Cardiac septum (tissue), 1 donor: ENCODE data around the gene USP54. TPM values are rescaled to one million over a fixed set of nuclear protein-coding genes. Genes with fewer than 3 reads are reported as not detected.
"Not testable (repeated sequence)": the region's sequence is repeated elsewhere in the genome, so short reads cannot be mapped to it uniquely, and the experiment has no call there.

Experiments used
- DNase-seq: peaks from one replicate; pipeline ENCODE4 v3.0.0-alpha.2; 2020; ENCODE audit warnings: low spot score
- intact Hi-C: fragments of 100-400 bp; cut with DNase I; formaldehyde crosslinking; loops from one replicate; pipeline ENCODE4 v1.14.0; 2022
- total RNA-seq: library from RNA; stranded (reverse); fragmentation: NEBNext Ultra II Directional; extraction: Animal tissue kit (Norgen Biotek cat#: 25700); gene quantifications from one replicate; pipeline ENCODE4 v1.2.1, GENCODE V29; 2021
- donor health status: DM: no; HTN: no; CAD: no.

Gene USP54
- total RNA-seq, 1 donor from 2014 or later, result 16.3 TPM

- intact Hi-C loops, result no loop called here
- no peak for DNase-seq
Measured at GRCh38 chr10:73591935-73592699, 975 bp upstream of the USP54 start.

DNA sequence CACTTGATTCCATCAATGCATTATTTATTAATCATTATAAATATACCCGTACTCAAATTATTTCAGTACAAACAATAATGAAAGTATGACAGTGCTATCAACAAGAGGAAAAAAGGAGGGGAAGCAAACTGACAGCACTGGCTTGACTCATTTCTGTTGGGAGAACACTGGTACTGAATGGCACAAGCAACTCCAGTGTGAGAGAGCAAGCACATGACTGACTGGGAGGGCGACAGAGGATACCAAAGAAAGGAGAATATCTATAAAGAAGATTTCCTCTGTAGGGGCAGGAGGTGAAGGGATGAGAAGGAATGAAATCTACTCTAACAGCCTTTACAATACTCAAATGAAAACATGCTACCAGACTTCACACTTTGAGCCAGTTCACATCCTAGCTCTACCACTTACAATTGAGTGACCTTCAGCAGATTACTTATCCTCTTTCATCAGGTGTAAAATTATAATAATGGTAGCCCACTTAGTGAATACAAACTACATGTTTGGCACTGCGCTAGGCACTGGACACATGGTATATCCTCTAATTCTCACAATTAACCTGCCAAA, 1.5 kb downstream of the USP54 start:
- intact Hi-C loops, result no loop called here
- no peak for DNase-seq

- intact Hi-C loops, result no loop called here
Measured at GRCh38 chr10:73588656-73589055, 2.5 kb downstream of the USP54 start.

GRCh38 chr10:73586583-73586984, 4.6 kb downstream of the USP54 start:
- intact Hi-C loops, result no loop called here

More at GRCh38 chr10:73588656-73589055, 2.5 kb downstream of the USP54 start:
- DNase-seq, result no peak

GRCh38 chr10:73585327-73585726, 5.8 kb downstream of the USP54 start:
- intact Hi-C loops, result no loop called here
- DNase-seq, result no peak

More at GRCh38 chr10:73586583-73586984, 4.6 kb downstream of the USP54 start:
- no peak for DNase-seq

GRCh38 chr10:73584737-73585136, 6.4 kb downstream of the USP54 start:
- intact Hi-C loops, result no loop called here
- DNase-seq, result no peak

GRCh38 chr10:73581918-73582317, 9.2 kb downstream of the USP54 start:
- no peak for DNase-seq
- intact Hi-C loops, result no loop called here

DNA sequence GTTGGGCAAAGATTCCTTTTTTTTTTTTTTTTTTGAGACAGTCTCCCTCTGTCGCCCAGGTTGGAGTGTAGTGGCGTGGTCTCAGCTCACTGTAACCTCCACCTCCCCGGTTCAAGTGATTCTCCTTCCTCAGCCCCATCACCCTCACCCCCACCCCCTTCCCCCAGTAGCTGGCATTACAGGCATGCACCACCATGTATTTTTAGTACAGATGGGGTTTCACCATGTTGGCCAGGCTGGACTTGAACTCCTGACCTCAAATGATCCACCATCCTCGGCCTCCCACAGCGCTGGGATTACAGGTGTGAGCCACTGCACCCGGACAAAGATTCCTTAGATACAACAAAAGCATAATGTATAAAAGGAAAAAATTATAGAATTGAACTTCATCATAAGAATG, 12.2 kb downstream of the USP54 start:
- intact Hi-C loops, result loop anchor here (5.0 kb wide), 2 partner anchors 48 to 73 kb away; no protein-coding TSS in a partner anchor
- DNase-seq, result not testable (repeated sequence)

DNA sequence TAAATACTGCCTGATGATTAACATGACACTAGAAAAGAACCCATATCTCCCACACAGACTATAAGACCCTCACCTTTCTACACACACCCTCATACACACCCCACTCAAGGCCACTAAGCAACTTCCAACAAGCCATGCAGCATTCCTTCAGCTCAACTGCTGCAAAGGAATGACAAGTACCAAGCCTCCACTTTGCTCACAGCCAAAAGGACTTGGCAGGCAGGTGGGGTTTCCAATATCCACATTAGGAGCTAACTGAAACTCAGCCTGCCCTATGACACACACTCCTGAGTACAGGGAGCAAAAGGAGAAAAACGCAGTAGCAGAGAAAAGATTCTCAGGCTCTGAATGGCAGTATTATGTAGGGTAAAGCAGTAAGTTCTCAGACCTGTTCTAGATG, 13.4 kb downstream of the USP54 start:
- intact Hi-C loops, result loop anchor here (5.0 kb wide), 2 partner anchors 50 to 75 kb away; no protein-coding TSS in a partner anchor

GRCh38 chr10:73576890-73577591, 14.1 kb downstream of the USP54 start:
- DNase-seq, result no peak
- intact Hi-C loops, result loop anchor here (5.0 kb wide), 2 partner anchors 50 to 75 kb away; no protein-coding TSS in a partner anchor

More for the DNA sequence above, 13.4 kb downstream of the USP54 start:
- DNase-seq, result peak; percentile 78

DNA sequence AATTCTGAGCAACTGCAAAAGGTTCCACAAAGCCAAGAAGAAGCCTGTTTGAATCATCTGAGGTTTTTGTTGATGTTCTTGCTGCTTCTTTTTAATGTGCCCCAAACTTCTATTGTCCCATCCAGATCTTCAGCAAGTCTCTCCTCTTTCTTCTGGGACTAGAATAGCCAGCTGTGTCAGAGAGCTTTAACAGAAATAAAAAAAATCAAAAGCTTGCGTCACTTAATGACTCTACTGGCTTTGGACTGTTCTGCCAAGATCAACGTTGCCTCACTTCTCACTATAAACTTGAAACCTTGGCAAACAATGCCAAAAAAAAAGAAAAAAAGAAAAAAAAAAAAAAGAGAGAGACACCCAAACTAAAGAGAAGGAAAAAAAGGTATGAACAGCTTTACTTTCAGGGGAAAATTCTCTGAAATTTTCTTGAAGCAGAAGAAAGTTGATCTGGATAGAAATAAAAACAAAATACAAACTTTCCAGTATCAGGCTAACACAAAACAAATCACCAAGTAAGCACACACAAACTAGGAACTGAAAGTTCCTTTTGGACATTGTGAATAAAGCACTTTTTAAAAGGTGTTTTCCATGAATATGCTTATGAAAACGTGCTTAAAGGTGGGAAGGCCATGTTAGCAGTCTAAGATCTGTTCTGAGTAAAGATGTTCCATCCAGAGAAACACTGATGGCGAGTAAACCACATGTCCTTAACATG, 14.8 kb downstream of the USP54 start:
- no peak for DNase-seq
- intact Hi-C loops, result loop anchor here (5.0 kb wide), 2 partner anchors 51 to 76 kb away; no protein-coding TSS in a partner anchor

GRCh38 chr10:73567025-73567424, 24.1 kb downstream of the USP54 start:
- DNase-seq, intact Hi-C loops: not testable (repeated sequence)

DNA sequence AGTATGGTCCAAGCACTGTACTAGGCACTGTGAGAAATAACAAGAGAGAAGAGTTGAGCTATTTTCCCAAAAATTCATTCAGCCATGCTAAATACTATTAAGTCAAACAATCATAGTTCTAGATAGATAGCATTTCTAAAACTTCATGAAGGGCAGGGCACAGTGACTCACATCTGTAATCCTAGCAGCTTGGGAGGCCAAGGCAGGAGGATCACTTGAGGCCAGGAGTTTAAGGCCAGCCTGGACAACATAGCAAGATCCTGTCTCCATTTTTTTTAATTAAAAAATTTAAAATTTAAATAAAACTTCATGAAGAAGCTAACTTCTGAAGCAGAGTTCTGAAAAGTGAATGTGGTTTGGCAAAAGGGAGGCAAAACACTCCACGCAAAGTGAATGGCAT, 29.9 kb downstream of the USP54 start:
- intact Hi-C loops, result no loop called here
- DNase-seq, result no peak

DNA sequence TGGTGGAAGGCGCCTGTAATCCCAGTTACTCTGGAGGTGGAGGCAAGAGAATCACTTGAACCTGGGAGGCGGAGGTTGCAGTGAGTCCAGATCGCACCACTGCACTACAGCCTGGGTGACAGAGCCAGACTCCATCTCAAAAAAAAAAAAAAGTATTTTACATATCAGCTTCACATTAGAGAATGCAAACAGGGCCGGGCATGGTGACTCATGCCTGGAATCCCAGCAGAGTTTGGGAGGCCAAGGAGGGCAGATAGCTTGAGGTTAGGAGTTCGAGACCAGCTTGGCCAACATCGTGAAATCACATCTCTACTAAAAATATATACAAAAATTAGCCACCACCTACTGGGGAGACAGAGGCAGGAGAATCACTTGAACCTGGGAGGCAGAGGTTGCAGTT, 31.6 kb downstream of the USP54 start:
- DNase-seq, result no peak
- intact Hi-C loops, result no loop called here

DNA sequence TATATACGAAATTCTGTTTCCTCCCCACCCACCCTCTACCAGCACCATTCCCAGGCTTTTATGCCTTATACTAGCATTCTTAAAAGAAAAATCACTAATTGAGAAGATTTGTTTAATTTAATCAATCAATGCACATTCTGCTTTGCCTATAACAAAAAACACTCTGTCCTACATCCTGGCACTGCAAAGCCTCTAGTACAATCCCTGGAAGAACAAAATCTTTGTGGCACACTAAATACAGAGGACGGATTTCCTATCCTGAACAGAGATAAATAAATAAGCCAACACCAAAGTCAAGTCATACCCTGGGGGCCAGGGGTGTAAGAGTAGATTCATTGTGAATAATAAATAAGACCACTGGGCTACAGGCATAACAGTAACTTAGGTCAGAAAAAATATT, 34.3 kb downstream of the USP54 start:
- DNase-seq, result no peak
- intact Hi-C loops, result no loop called here

DNA sequence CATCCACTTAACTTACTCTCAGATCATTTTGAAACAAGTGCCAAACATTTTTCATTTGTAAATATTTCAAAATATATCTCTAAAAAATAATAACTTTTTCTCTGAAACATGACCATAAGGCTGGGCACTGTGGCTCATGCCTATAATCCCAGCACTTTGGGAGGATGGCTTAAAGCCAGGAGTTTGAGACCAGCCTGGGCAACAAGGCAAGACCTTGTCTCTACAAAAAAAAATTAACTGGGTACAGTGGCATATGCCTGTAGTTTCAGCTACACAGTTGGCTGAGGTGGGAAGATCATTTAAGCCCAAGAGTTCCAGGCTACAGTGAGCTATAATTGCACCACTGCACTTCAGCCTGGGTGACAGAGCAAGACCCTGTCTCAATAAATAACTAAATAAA, 36.4 kb downstream of the USP54 start:
- intact Hi-C loops, result no loop called here
- no peak for DNase-seq

- intact Hi-C loops, result no loop called here
- DNase-seq, result no peak
Measured at GRCh38 chr10:73553761-73554160, 37.4 kb downstream of the USP54 start.

GRCh38 chr10:73552819-73553715, 38.1 kb downstream of the USP54 start:
- no peak for DNase-seq
- intact Hi-C loops, result no loop called here

DNA sequence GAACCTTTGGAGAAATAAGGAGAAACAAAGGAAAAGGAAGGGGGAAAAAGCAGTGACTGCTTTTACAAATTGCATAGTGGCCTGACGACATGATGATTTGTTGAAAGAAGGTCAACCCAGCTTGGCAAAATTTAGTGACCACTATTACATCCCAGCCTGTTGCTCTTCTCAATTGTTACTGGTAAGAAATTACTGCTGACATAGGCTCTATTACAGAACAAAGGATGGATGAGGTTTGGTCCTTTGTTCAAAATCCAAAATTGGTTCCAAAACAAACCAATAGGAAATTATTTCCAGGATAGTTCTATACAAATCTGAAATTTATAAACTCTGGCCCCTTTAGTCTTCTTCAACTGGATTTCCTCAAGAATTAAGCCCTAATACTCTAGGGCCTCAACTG, 39.6 kb downstream of the USP54 start:
- intact Hi-C loops, result no loop called here
- DNase-seq, result no peak
